ENCODE results near the gene SOX9.

SOX9 gene

DNA sequence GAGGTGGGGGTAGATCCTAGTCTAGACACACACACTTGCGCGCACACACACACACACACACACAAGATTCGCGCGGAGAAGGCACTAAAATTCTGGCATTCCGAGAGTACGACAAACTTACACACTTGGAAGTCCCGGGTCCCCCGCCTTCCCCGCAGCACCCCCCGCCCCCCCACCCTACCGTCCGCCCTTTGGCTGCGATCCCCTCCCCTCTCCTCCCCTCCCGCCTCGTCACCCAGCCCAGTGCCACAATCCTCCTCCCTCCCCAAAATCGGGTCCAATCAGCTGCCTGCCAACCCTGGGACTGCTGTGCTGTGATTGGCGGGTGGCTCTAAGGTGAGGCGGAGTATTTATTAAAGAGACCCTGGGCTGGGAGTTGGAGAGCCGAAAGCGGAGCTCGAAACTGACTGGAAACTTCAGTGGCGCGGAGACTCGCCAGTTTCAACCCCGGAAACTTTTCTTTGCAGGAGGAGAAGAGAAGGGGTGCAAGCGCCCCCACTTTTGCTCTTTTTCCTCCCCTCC lies at the start of gene SOX9:
TSS of gene SOX9 (plus strand) at position 379 of the 522 bp plus-strand sequence. CDS start 372 bp downstream, outside the sequence.
- DNase-seq, result no peak

DNA sequence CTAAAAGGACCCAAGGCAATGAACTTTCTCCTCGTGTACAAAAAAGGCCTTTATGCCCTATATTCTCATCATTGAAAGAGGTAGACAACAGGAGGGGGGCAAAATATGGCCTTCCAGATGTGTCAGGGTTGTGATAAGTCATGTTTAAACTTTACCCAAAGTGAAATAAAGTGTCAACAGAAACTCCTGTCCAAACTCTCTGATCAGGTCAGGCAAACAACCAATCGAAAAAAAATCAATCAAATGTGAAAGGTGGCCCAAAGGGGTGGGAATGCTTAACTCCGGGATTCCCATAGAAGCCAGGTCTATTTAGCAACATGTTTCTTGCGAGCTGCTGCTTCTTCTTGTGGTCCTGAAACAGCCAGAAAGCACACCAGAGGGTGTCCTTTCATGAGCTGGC lies 49.5 kb upstream of the SOX9 start:
- no peak for DNase-seq

DNA sequence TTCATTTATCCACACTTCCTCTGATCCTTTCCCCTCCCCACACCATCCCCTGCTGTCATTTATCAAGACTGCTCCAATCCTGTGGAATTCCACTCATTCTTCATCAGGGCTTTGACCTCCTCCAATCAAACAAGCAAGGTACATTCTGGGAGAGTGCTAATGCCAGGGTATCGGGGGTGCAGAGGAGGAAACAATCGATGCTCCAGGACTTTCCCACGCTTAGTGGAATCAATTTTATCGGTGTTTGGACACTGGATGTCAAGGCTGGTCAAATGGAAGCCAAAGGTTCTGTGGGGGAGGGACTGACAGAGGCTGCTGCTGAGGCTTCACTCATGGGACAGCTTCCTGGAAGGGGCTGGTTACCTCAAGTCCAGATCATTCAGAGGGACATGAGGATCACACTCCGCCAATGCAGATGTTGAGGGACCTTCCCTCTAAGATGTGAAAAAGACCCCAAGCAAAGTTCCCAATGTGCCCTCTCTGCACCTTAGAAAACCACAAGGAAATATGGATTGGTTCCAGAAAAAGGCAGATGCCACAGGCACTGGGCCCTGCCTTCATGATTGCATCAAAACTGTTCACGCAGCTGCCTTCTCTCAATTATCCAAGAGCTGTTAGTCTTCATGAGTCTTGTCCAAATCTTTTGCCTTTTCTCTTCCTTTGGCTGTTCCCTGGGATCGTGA lies 44.7 kb upstream of the SOX9 start:
- no peak for DNase-seq

DNA sequence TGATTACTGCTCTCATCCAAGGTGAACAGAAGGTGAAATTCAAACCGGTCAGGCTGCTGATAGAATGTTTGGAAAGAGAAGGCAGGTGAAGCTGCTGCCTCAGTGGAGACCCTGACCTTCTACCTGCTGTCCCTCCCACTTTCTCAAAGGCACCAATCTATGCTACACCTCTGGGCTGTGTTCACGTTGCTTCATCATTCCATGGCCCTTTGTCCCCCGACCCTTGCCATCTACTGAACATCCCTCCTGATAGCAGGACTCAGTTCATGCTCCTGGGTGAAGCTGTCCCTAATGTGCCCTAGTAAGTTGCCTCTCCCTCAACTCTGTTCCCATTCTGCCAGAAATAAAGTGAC lies 44.2 kb upstream of the SOX9 start:
- DNase-seq, result no peak

DNA sequence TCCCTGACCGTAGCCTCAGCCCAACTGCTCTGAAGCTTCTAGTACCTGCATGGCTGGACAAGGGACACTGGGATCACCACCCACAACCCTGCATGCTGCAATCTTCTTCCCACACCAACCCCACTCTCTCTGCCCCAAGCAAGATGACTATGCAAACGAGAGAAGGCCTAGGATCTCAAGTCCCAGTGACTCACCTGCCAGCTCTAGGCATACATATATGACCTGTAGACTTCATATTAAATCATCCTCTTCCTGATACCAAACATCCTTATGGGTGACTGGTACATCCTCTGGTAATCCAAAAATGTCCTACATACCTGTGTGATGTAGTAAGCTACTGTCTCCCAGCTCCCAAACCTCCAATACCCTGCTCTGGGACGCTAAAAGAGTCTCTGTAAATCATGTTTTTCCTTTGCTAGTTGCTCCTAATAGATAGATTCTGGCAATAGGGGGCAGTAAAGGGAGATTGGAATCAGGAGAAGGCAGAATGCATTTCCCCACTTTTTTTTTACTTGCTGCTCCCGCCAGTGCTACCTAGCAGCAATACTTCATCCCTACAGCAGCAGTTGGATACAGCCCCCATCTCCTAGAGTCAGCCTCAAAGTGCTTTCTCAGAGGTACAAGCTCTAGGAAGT lies 43.4 kb upstream of the SOX9 start:
- no peak for DNase-seq

DNA sequence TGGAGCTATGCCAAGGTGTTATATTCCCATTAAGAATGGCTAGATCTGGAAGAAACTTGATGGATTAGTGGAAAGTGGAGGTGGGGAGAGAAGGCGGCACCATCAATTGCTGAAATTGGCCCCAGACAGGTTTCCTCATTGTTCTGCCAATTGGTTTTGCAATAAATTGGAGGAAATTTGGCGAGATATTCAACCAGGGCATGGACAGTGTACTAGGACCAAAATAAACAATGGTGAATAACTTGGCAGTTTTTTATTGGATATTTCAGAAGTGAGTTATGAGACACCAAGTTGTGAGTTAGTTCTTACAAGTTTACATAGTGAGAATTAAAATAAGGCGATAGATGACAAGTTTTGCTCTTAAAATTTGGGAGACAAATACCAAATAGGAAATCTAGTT lies 41.1 kb upstream of the SOX9 start:
- DNase-seq, result no peak

DNA sequence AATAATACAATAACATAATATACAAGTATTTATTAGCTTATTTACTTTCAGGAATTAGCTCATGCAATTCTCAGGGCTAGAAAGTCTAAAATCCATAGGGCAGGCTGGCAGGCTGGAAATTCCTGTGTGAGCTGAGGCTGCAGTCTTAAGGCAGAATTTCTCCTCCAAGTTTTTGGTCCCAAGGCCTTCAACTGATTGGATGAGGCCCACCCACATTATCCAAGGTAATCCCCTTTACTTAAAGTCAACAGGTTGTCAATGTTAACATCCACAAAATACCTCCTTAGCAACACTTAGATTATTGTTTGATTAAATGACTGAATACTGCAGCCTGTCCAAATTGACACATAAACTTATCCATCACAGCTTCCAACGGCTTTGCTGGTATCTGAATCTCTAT lies 32.9 kb upstream of the SOX9 start:
- no peak for DNase-seq

DNA sequence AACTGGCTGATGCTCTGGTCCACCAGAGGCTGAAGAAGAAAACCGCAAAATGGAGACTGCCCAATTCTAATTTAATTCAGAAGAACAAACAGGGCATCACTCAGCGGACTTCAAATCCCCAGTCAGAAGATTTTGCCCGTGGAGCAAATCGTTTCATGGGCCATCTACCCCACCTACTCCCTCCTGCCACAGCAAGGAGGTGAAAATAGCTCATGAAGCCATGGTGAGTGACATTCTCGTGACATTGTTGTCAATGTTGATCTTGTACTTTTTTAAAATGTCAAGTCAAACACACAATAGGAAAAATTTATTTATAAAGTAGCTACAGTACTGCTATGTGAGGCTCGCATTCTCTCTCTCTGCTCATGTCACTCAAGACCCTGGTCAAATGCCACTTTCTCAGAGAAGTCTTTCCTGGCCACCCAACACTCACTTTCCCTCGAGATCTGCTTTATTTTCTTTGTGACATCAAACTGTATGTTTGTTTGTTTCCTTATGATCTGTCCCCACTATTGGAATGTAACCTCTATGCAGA lies 31.3 kb upstream of the SOX9 start:
- DNase-seq, result no peak

DNA sequence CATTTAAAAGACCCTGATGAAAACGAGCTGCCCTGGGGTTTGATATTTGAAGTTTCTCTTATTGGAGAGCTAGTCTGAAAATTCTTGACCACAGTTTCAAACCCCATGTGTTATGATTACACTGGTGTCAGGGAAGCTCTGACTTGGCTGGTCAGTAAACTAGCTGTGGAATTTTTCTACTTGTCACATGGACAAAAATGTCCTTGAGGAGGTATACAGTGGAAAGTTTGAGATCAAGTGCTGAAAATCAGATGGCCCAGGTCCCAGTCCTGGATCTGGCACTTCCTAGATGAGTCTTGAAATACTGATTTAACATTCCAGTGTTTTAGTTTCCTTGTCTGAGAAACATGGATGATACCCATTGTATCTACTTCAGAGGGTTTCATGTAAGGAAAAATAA lies 30.7 kb upstream of the SOX9 start:
- no peak for DNase-seq

DNA sequence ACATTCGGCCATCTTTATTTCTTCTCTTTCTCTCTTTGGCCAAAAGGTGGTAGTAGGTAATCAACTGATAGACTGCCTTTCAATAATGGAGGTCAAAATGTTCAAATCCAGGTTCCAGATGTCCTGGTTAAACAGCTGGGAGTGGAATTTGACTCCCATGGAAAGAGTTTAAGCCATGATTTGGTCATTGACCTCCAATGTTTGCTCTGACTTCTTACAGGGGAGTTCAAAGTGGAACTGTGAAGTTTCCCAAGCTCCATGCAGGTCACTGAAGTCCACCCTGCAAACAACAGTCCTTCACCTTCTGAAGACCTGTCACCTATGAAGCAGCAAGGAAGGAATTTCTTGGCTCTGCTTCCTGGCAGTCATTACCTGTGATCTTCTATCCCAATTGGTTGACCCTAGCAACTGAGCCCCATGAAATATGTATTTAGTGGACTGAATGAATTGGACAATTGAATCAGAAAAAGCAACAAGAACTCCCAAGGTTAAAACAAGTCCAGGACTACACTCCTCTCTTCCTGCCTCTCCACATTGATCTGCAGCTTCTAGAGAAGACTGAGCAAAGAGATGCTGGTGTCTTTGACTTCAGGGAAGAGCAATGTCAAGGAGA lies 28.0 kb upstream of the SOX9 start:
- no peak for DNase-seq

DNA sequence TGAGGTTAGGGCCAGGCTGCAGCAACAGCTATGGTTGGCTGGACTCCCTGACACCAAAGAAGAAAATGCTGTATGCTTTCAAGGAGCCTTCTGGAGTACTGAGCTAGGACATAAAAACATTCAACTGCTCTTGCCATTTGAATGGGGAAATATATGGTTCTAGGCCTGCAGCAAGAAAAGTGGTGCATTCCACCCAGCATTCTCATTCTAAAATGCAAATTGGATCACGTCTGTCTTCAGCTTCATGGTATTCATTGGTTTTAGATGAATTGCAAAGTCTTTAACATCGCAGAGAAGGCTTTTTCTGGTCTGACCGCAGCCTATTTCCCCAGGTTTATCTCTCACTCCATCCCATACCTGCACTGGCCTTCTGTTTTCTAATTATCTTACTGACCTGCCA lies 27.1 kb upstream of the SOX9 start:
- no peak for DNase-seq

DNA sequence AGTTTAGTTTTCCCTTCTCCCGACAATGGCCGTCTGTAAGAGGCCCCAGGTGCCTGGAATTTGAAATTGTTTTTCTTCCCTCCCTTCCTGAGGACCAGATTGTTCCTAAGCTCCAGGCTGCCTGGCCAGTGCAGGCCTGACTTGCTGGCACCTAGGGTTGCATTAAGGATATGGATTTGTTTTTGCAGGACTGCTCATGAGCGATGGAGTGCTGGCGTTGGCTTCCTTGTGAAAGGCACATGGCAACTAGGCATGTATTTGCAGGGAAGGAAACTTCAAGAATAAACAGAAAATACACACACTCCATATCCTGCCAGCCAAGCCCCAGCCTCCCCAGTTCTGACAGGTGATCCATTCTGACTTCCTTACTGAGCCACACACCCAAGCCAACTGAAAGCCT lies 25.5 kb upstream of the SOX9 start:
- DNase-seq, result no peak

DNA sequence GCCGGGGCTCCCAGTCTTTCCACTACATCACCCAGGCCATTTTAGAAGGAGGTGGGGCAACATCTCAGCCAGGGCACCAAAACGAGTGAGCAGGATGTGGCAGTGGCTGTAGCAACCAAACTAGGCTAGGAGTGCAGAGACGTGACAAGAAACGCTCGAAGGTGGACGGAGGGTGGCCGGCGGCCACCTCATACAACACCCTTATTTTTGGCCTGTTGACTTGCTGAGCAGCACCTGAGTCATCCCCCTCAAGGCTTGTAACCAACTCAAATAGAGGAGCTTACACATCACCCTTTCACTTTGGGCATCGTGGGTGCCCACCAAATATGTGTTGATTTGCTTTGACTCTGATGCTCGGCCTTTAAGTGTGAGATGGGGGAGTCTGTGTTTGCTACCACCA lies 23.7 kb upstream of the SOX9 start:
- no peak for DNase-seq

DNA sequence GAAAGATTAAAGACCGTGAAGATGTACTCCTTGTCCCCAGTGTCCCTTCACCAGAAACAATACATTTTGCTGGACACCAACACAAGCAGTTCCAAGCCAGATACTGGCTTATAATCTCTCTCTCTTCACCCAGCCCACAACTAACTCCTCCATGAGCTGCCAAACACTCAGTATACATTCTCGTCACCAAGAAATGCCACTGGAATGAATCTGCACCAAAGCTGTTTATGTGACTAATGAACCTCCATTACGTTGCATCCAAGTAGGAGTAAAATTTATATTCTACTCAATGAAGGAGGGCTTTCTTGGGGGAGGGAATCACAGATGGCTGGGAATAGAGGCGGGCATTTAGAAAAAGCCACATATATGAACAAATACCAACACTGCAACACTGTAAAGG lies 20.9 kb upstream of the SOX9 start:
- no peak for DNase-seq

DNA sequence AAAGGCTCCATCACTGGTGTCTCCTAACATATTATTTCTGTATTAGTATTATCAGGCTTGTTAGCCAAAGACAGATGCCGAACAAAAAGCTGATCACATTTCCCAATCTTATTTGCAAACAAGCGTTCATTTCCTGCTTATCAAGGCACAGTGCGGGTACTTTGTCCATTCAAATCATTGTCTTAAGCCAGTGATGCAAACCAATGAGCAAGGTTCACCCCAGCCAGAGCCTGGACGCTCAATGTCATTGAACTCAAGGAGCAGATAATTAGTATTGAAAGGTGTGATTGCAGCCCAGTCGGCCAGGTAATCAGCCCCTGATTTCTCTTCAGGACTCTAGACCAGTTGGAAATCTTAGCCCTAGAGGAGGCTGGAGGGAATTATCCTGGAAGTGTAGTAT lies 20.4 kb upstream of the SOX9 start:
- no peak for DNase-seq

DNA sequence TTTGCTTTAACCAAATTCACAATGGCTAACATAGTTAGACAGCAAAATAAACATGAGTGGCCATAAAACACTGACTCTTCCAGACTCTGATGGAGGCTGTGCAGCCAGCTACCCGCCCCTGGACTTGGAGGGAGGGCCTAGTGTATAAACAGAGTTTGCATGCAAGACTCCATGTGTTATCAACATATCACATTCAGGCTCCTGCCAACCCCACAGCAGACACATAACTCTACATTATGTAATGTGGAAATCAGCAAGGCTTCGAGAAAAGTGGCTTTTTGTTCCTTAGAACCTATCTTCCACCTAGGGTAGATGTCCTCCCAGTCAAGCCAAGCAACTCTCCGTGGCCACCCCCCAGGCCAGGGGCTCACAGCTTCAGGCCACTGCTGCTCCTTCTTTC lies 19.3 kb upstream of the SOX9 start:
- DNase-seq, result no peak

DNA sequence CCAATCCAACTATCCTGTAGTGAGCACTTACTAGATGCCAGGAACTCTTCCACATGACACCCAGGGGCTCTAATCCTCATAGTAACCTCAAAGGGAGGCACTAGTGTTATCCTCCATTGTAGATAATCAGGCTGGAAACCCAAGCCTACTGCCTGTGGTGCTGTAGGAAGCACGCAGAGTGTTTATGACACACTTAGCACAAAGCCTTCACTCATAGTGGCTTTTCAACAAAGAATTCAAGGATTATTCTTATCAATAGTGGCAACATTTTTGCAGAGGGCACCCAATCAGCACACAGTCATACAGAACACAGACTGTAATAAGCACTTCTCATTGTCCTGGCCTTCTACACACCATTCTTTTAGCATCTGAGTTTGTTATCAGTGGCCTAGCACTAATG lies 18.5 kb upstream of the SOX9 start:
- DNase-seq, result no peak

DNA sequence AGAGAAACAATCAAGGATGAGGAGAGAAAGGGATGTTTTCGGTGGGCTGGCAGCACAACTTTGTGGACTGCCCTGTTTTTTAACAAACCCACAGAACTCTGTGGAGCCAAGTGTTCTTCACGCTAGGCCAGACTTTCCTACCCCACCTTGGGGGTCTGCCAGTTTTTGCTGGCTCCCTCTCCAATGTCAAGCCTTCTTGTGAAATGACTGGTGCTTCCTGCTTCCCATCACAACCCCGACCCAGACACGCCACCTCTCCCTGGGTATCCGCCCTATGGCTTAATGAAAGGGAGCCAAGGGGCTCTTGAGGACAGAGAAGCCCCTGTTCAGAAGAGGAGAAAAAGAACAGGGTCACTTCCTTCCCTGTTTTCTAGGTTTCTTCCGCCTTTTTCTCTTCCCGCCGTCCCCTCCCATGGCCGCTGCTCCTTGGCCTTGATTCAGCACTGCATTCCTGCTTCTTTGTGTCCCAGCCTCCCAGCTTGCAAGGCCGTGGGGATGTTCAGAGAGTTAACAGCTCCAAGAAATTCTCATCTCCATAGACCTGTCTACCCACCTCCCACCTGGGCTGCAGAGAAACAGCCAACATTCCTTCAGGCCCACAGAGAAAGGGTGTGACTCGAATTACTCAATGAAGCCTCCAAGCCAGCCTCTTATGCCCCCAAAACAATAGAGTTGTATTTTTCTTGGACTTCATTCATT lies 16.5 kb upstream of the SOX9 start:
- no peak for DNase-seq

DNA sequence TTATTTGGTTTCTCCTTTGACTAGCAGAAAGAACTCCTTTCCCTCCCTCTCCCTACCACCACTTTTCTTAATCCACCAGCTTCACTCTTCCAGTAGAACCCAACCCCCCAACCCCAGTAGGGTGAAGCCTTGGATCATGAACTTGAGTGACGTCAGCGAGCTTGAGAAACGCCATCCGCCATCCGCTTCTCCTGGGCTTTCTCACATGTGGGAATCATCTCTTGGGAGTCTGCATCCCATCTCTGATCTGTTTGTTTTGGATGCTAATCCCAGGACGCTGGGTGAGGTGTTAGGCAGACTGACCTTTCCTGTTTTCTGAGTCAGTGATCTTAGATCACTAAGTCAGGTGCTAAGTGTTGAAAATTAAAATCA lies 16.0 kb upstream of the SOX9 start:
- no peak for DNase-seq

DNA sequence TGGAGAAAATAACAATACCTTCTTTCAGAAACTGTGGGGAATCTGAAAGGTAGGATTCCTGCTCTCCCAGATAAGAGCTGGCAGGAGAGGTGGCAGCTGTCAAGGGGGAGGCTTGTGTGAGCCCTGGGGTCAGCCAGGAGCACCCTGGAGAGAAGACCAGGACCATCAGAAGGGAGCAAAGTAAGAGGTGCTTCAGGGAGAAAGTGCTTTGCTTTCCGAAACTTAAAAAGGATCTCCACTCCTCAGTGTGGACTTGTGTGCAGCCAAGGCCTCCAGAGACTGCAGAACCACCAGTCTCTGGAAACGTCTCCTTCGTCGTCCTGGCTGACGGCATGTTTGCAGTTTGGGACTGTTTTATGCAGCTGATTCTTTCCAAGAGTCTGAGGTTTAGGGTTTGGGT lies 13.7 kb upstream of the SOX9 start:
- no peak for DNase-seq

DNA sequence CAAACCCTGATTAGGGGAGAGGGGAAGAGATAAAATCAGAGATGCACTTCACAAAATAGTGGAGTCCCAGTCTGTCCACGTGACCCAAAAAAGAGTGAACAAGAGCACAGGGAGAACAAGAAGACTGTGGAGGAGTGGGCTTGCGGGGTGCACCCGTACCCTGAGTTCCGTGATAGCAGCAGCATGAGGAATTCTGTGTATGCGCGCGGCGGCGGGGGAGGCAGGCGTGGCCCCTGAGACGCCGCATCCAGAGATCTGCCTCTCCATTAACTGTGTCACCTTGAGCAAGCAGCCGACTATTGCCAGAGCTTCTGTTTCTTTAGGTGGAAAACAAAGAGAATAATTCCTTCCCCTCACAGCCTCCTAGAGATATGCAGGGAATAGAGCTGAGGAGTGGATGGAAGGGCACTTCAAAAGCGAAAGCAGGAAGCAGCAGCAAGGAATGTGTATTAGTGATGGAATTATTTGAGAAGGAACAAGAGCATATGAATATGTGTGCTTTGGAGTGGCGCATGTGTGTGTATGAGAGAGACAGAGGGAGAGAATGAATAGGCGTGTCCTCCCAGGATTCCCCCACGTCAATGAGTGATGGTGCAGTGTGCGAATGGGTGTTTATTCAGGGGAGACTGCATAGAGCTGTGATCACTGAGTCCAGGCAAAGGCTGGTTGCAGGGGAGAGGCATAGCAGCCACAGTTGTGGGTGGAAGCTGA lies 10.4 kb upstream of the SOX9 start:
- DNase-seq, result no peak

DNA sequence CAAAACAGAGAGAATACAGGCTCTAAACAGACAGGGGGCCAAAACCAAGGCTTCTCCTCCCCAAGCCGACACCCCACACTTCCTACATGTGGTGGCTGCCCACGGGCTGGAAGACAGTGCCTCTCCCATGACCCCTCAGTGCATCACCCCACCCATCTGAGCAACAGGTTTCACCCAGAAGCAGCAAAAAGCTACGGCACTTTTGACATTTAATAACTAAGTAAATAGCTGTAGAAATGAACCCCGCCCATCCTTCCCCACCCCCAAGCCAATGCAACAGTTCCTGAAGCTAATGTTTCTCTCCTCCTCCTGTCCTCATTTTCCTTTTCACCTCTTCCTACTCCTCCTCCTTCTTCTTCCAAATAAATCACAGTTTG lies 9.9 kb upstream of the SOX9 start:
- DNase-seq, result no peak

DNA sequence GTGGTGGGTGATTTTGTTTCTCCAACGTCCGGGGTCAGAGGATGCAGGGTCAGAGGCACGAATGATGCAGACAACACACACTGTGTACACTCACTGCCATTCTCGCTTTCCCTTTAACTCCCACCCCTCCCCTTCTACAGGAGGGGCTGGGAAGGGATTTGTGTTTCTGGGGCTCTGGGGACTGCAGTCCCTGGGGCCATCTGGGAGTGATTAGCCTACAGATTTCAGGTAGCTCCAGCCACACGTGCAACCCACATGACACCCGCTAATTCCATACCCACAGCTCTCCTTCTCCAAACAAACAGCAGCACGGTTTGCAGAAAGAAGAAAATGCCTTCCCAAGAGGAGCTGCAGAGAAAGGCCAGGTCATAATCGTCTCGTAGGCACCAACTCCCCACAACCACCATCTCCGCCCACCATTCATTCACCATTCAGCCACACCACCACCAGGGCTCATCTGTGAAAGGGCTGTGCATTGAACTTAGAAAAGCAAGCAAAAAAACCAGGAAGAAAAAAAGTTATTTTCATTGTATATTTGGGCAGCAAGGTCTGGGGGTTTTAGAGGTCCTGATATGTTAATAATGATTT lies 9.4 kb upstream of the SOX9 start:
- no peak for DNase-seq

Data from activated CD8-positive, alpha-beta memory T cell treated with anti-CD3 and anti-CD28 coated beads, Interleukin-2, amount 50 U/mL, for 4 hours (primary cell).